Right lobe of liver (tissue), 6 donors: ENCODE results near the gene DLEC1. TPM values are rescaled to one million over a fixed set of nuclear protein-coding genes. Genes with fewer than 3 reads are reported as not detected.

ENCODE experiments used
- ATAC-seq, 4 donors: fragments of 200-7000 bp; cut with Tn5 transposase; one replicate each; pipeline ENCODE4 v1.9.1; 2020; ENCODE audit warnings: mild to moderate bottlenecking in 4 of 4, moderate library complexity in 4 of 4
- DNase-seq, 3 donors: peaks; one replicate each; pipeline ENCODE4 v3.0.0-alpha.2; 2020
- H3K27ac ChIP-seq, 3 donors: fragments of 200-600 bp; one replicate each; pipeline ENCODE4 v1.8.0; 2022
- H3K27me3 ChIP-seq, 2 donors: fragments of 200-600 bp; one replicate each; pipeline ENCODE4 v1.8.0; 2022
- H3K36me3 ChIP-seq, 4 donors: fragments of 200-600 bp; sonication (generic) in 1 of 4; one replicate each; pipeline versions ENCODE4 v1.5.1 to v1.8.0; 2017 to 2022; ENCODE audit warnings: control low read depth in 1 of 4
- H3K4me1 ChIP-seq, 4 donors: fragments of 200-600 bp; sonication (generic) in 1 of 4; one replicate each; pipeline versions ENCODE4 v1.5.1 to v1.8.0; 2017 to 2022; ENCODE audit warnings: control low read depth in 1 of 4
- H3K4me3 ChIP-seq, 3 donors: fragments of 200-600 bp; one replicate each; pipeline ENCODE4 v1.8.0; 2022
- H3K9me3 ChIP-seq, 4 donors: fragments of 200-600 bp; sonication (generic) in 1 of 4; one replicate each; pipeline versions ENCODE4 v1.5.1 to v1.8.0; 2017 to 2022; ENCODE audit warnings: control low read depth in 1 of 4
- CTCF ChIP-seq, 4 donors: fragments of 200-600 bp in 3 of 4; fragments of 450-650 bp in 1 of 4; IDR thresholded peaks; one replicate each; pipeline versions ENCODE4 v1.5.1 to v1.8.0; 2016 to 2022; ENCODE audit warnings: antibody characterized with exemption in 4 of 4, mild to moderate bottlenecking in 2 of 4
- POLR2A ChIP-seq: fragments of 450-650 bp; IDR thresholded peaks from one replicate; pipeline ENCODE4 v1.6.1; 2017; ENCODE audit warnings: antibody characterized with exemption, mild to moderate bottlenecking
- WGBS: methylation state at CpG from one replicate; pipeline ENCODE4 v1.1.6; 2018; ENCODE audit warnings: low coverage, low lambda C conversion rate; ENCODE audit not compliant: insufficient coverage; ENCODE audit errors: missing lambda C conversion rate; 5-methylcytosine and 5-hydroxymethylcytosine counted together
- intact Hi-C, 2 donors: fragments of 100-400 bp; cut with DNase I; formaldehyde crosslinking; loops; one replicate each; pipeline versions ENCODE4 v1.11.2 to v1.14.1; 2022
- total RNA-seq, 6 experiments: library from RNA; depleted of rRNA in 2 of 6; stranded (reverse); fragments of >200 nt in 2 of 6; fragmentation: NEBNext Ultra II Directional in 3 of 6; extraction: Animal tissue kit (Norgen Biotek cat#: 25700) in 3 of 6; gene quantifications; one replicate each; pipeline versions ENCODE4 v1.1.0 to v1.2.4, GENCODE V29; 2016 to 2023
- donor health status: DM: no; HTN: yes; CAD: no.
- donor health status: DM: no; HTN: no; CAD: no.
- donor health status: DM: no; HTN: no; CAD: no.
- donor health status: DM: no; HTN: yes; CAD: no.
- donor health status: DM: no; HTN: yes; CAD: no.

The DLEC1 gene
- total RNA-seq, 6 experiments from 2014 or later = 0.04 to 0.18 (median 0.15) TPM; not detected in 2

GRCh38 chr3:38119248-38119544 is 80.2 kb downstream of the DLEC1 start:
- no CpG with 5 or more reads among the region's 1 CpG for WGBS
- intact Hi-C loops = loop anchor here (10.0 kb wide), 1 partner anchor 114 kb away; no protein-coding TSS in a partner anchor
- Histone ChIP-seq H3K4me1 (peaks cover 0 to 50% (median 18%) of the 10 kb centered on the region in 4 donors), H3K27me3 (no peaks in the 10 kb centered on the region), H3K9me3 (no peaks in the 10 kb centered on the region), H3K27ac (no peak overlapping the region), H3K36me3 (peaks cover 0 to 46% (median 26%) of the 10 kb centered on the region in 4 donors), H3K4me3 (no peak overlapping the region)
- ATAC-seq = no peak
- TF ChIP-seq POLR2A = no peak
- no peak for TF ChIP-seq CTCF (IDR thresholded peaks at IDR 0.05)
- DNase-seq = peak in 1 of 3 donors; percentile 7

GRCh38 chr3:38119821-38120692 is 81.0 kb downstream of the DLEC1 start:
- ATAC-seq (no peak), DNase-seq (peak; percentile 16 to 47 (median 46))
- no peak overlapping the region for H3K4me3 ChIP-seq
- no peaks in the 10 kb centered on the region for H3K27me3 ChIP-seq
- 70% methylated on average over 2 of the region's 7 CpGs for whole genome bisulfite sequencing
- peak overlapping the region in 1 of 3 donors; percentile 13 for H3K27ac ChIP-seq
- H3K9me3 ChIP-seq = no peaks in the 10 kb centered on the region
- H3K36me3 ChIP-seq = peaks cover 0 to 54% (median 33%) of the 10 kb centered on the region in 4 donors
- TF ChIP-seq CTCF (IDR thresholded peaks at IDR 0.05) (no peak), POLR2A (no peak)
- H3K4me1 ChIP-seq = peaks cover 0 to 58% (median 23%) of the 10 kb centered on the region in 4 donors
- intact Hi-C loops = loop anchor here (10.0 kb wide), 2 partner anchors 115 to 355 kb away; no protein-coding TSS in a partner anchor

GRCh38 chr3:38120693-38121450 is 81.9 kb downstream of the DLEC1 start:
- peak overlapping the region in 1 of 3 donors; percentile 13 for H3K27ac ChIP-seq
- peaks cover 0 to 63% (median 25%) of the 10 kb centered on the region in 4 donors for H3K4me1 ChIP-seq
- no peak for TF ChIP-seq CTCF (IDR thresholded peaks at IDR 0.05)
- TF ChIP-seq POLR2A = no peak
- intact Hi-C loops = loop anchor here in 1 of 2 donors (10.0 kb wide), 1 partner anchor 354 kb away; no protein-coding TSS in a partner anchor
- no peaks in the 10 kb centered on the region for H3K27me3 ChIP-seq
- no peak overlapping the region for H3K4me3 ChIP-seq
- WGBS = 74% methylated on average over 3 of the region's 11 CpGs
- peaks cover 0 to 59% (median 38%) of the 10 kb centered on the region in 4 donors for H3K36me3 ChIP-seq
- DNase-seq (peak; percentile 11 to 54 (median 45)), ATAC-seq (no peak)
- H3K9me3 ChIP-seq = no peaks in the 10 kb centered on the region

GRCh38 chr3:38121451-38121831 is 82.4 kb downstream of the DLEC1 start:
- Histone ChIP-seq H3K27me3 (no peaks in the 10 kb centered on the region), H3K27ac (peak overlapping the region in 1 of 3 donors; percentile 8), H3K4me3 (no peak overlapping the region), H3K9me3 (no peaks in the 10 kb centered on the region), H3K36me3 (peaks cover 0 to 61% (median 40%) of the 10 kb centered on the region in 4 donors), H3K4me1 (peaks cover 0 to 68% (median 25%) of the 10 kb centered on the region in 4 donors)
- peak; percentile 27 to 74 (median 68) for DNase-seq
- WGBS = 20% methylated on average over 1 of the region's 9 CpGs
- intact Hi-C loops = loop anchor here in 1 of 2 donors (10.0 kb wide), 1 partner anchor 353 kb away; no protein-coding TSS in a partner anchor
- TF ChIP-seq CTCF (IDR thresholded peaks at IDR 0.05) (no peak), POLR2A (no peak)
- ATAC-seq = no peak
